ENCODE measurements around the gene HOXA10. TPM values are rescaled to one million over a fixed set of nuclear protein-coding genes. Genes with fewer than 3 reads are reported as not detected.

Gene HOXA10
- total RNA-seq, 4 donors from 2014 or later: 0.56 to 1.9 (median 1.2) TPM

GRCh38 chr7:27171325-27171636, 2.8 kb downstream of the HOXA10 start:
- DNase-seq (ENCODE audit: low spot score) (peak; percentile 14), ATAC-seq (ENCODE audit: low FRiP score) (no peak)
- TF ChIP-seq CTCF (IDR thresholded peaks at IDR 0.05): no peak

GRCh38 chr7:27170426-27171324, 3.4 kb downstream of the HOXA10 start:
- ATAC-seq (ENCODE audit: low FRiP score): no peak
- no peak for TF ChIP-seq CTCF (IDR thresholded peaks at IDR 0.05)
- no peak for DNase-seq (ENCODE audit: low spot score)

GRCh38 chr7:27169658-27170425, 4.3 kb downstream of the HOXA10 start:
- no peak for ATAC-seq (ENCODE audit: low FRiP score)
- TF ChIP-seq CTCF (IDR thresholded peaks at IDR 0.05): no peak
- DNase-seq (ENCODE audit: low spot score): no peak

- ATAC-seq (ENCODE audit: low FRiP score) (no peak), DNase-seq (ENCODE audit: low spot score) (no peak)
- TF ChIP-seq CTCF (IDR thresholded peaks at IDR 0.05): no peak
Measured at GRCh38 chr7:27168265-27168947, 5.7 kb downstream of the HOXA10 start.

GRCh38 chr7:27167916-27168264, 6.2 kb downstream of the HOXA10 start:
- TF ChIP-seq CTCF (IDR thresholded peaks at IDR 0.05): no peak
- DNase-seq (ENCODE audit: low spot score): no peak

GRCh38 chr7:27166531-27167505, 7.3 kb downstream of the HOXA10 start:
- no peak for TF ChIP-seq CTCF (IDR thresholded peaks at IDR 0.05)
- ATAC-seq (ENCODE audit: low FRiP score) (no peak), DNase-seq (ENCODE audit: low spot score) (no peak)

More at GRCh38 chr7:27167916-27168264, 6.2 kb downstream of the HOXA10 start:
- ATAC-seq (ENCODE audit: low FRiP score): no peak

All from omental fat pad (tissue), 4 donors.